ENCODE data around the gene SART3.

DNA sequence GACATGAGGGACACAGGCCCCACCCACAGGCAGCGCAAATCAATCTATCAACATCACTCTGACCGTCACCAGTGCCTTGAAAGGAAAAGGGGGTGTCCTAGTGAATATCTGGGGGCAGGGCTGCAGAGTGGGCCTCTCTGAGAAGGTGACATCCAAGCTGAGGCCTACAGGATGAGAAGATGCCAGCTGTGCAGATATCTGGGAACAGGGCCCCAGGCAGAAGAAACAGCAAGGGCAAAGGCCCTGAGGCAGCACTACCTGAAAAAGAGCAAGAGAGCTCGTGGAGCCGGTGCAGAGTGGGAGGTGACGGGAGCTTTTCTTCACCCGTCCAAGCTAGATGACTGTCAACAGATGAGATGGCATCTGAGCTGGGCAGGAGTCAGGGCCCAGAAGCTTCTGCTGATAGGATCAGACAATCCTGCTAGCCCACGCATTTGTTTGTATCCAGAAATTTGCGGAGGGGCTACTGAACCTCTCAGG lies 49.4 kb upstream of the SART3 start:
- TF ChIP-seq, protein P1, sequence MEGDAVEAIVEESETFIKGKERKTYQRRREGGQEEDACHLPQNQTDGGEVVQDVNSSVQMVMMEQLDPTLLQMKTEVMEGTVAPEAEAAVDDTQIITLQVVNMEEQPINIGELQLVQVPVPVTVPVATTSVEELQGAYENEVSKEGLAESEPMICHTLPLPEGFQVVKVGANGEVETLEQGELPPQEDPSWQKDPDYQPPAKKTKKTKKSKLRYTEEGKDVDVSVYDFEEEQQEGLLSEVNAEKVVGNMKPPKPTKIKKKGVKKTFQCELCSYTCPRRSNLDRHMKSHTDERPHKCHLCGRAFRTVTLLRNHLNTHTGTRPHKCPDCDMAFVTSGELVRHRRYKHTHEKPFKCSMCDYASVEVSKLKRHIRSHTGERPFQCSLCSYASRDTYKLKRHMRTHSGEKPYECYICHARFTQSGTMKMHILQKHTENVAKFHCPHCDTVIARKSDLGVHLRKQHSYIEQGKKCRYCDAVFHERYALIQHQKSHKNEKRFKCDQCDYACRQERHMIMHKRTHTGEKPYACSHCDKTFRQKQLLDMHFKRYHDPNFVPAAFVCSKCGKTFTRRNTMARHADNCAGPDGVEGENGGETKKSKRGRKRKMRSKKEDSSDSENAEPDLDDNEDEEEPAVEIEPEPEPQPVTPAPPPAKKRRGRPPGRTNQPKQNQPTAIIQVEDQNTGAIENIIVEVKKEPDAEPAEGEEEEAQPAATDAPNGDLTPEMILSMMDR (IDR thresholded peaks at IDR 0.05) = no peak
- TF ChIP-seq POLR2A (IDR thresholded peaks at IDR 0.05) = no peak
